Stimulated activated naive B cell treated with anti-CD40 and anti-IgM and Interleukin-4, amounts not matched to agents 10 μg/mL and 1 μg/mL and 100 μg/mL, for 72 hours (primary cell): Measurements from ENCODE around the gene TLCD3A.
A peak's percentile ranks its signal among the peaks of the same experiment; 100 is the strongest.
"Not testable (repeated sequence)": the region's sequence is repeated elsewhere in the genome, so short reads cannot be mapped to it uniquely, and the experiment has no call there.

Experiments used
- ATAC-seq, 2 donors: fragments of 150-1000 bp; cut with Tn5 transposase; replicated peaks; 2 replicates each; pipeline ENCODE4 v1.10.0; 2021; ENCODE audit warnings: moderate library complexity in 1 of 2
- DNase-seq: peaks from one replicate; pipeline ENCODE4 v3.0.0; 2021
- H3K27ac Mint-ChIP-seq: one replicate; pipeline ENCODE4 v1.8.0; 2022; ENCODE audit warnings: mild to moderate bottlenecking, mixed read lengths
- H3K27me3 Mint-ChIP-seq, 2 donors: one replicate each; pipeline ENCODE4 v1.8.0; 2022; ENCODE audit warnings: mixed read lengths in 2 of 2
- H3K36me3 Mint-ChIP-seq, 2 donors: one replicate each; pipeline ENCODE4 v1.8.0; 2022; ENCODE audit warnings: mixed read lengths in 2 of 2, mild to moderate bottlenecking in 1 of 2
- H3K4me1 Mint-ChIP-seq, 2 donors: one replicate each; pipeline ENCODE4 v1.8.0; 2022; ENCODE audit warnings: mixed read lengths in 2 of 2, mild to moderate bottlenecking in 1 of 2
- H3K4me3 Mint-ChIP-seq, 2 donors: one replicate each; pipeline ENCODE4 v1.8.0; 2022; ENCODE audit warnings: mild to moderate bottlenecking in 2 of 2, mixed read lengths in 2 of 2, moderate library complexity in 1 of 2
- H3K9me3 Mint-ChIP-seq, 2 donors: one replicate each; pipeline ENCODE4 v1.8.0; 2022; ENCODE audit warnings: mixed read lengths in 2 of 2, mild to moderate bottlenecking in 1 of 2

Gene TLCD3A

DNA sequence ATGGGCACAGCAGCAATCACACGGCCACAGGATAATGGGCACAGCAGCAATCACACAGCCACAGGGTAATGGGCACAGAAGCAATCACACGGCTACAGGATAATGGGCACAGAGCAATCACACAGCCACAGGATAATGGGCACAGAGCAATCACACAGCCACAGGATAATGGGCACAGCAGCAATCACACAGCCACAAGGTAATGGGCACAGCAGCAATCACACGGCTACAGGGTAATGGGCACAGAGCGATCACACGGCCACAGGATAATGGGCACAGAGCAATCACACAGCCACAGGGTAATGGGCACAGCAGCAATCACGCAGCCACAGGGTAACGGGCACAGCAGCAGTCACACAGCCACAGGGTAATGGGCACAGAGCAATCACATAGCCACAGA, 17.0 kb downstream of the TLCD3A start:
- H3K4me1 Mint-ChIP-seq, result peaks cover 34 to 45% of the 10 kb centered on the region in 2 donors
- H3K36me3 Mint-ChIP-seq, result peaks cover 30 to 56% of the 10 kb centered on the region in 2 donors
- not testable (repeated sequence) for H3K9me3 Mint-ChIP-seq, ATAC-seq, H3K27ac Mint-ChIP-seq, DNase-seq, H3K27me3 Mint-ChIP-seq
- peak overlapping the region; percentile 23 to 44 for H3K4me3 Mint-ChIP-seq

- Mint-ChIP-seq H3K4me1 (peaks cover 34 to 45% of the 10 kb centered on the region in 2 donors), H3K27ac (peak overlapping the region; percentile 100), H3K4me3 (peak overlapping the region; percentile 91 to 95), H3K9me3 (peaks cover 0 to 5% of the 10 kb centered on the region in 2 donors), H3K36me3 (peaks cover 22 to 53% of the 10 kb centered on the region in 2 donors), H3K27me3 (no peaks in the 10 kb centered on the region)
- DNase-seq, result no peak
- no peak for ATAC-seq
These were observed 18.1 kb downstream of the TLCD3A start for GRCh38 chr17:750431-751037.

DNA sequence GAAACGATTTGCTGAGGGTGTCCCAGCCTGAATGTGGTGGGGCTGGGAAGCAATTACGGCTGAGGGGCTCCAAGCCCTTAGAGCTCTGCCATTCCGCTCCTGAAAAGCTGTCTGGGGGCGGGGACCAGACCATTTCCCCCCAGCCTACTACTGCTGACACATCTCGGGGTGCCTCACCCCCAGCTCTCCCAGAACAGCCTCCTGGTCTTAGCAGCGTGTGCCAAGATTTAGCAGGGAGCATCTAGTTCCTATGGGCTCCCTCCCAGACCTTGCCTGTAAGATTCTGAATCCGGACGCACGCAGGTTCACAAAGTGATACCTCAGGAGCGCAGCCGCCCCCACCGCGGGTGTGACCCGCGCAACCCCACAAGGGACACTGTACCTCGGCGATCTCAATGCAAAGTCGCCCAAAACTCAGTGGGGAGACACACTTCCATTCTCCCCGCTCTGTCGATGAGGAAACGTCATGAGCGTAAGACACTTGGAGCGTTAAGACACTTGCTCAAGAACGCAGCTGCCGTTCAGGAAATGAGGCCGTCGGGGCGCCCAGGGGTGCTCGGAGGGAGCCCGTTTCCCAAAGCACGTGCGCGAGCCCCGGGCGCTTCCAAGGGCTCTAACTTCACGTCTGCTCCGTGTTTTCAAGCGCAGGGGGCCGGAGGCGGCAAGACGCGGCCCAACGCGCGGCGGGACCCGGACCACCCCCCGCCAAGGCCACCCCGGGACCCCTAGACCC, 19.0 kb downstream of the TLCD3A start:
- DNase-seq, result no peak
- Mint-ChIP-seq H3K4me1 (peaks cover 31 to 45% of the 10 kb centered on the region in 2 donors), H3K27ac (peak overlapping the region; percentile 100), H3K9me3 (peaks cover 0 to 5% of the 10 kb centered on the region in 2 donors), H3K4me3 (peak overlapping the region; percentile 91 to 95), H3K36me3 (peaks cover 23 to 59% of the 10 kb centered on the region in 2 donors), H3K27me3 (no peaks in the 10 kb centered on the region)
- ATAC-seq, result peak; percentile 57

DNA sequence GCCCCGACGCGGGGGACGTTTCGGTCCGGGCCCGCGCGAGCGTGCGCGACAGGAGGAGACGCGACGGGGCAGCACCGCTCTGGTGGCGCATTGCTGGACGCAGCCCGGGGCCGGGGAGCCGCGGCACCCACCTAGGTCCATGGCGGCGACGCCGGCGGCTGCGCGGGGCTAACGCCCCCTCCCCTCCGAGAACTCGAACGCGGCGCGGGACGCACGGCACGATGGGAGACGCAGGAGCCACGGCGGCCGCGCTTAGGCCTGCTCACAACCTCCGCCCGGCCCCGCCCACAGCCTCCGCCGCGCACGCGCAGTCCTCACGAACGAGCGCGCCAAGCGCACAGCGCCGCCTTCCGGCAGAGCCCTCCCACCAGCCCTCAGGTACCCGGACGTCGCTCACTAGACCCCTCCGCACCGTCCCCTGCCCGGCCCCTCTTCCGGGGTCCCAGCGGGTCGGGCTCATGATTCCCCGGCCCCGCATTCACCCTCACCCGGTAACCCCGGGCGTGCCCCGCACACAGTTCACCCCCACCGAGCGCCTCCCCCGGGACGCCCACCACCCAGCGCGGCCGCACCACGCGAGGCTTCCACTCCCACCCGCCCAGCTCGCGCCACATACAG, 19.7 kb downstream of the TLCD3A start, which contains the start of gene GEMIN4:
GEMIN4 (minus strand) TSS at position 263 of the 618 bp plus-strand sequence; CDS start at position 141, 122 bp downstream.
- peak; percentile 86 to 89 for ATAC-seq
- Mint-ChIP-seq H3K27me3 (no peaks in the 10 kb centered on the region), H3K4me3 (peak within 1 kb of the TSS; percentile 91 to 95), H3K27ac (peak within 1 kb of the TSS; percentile 100), H3K36me3 (peaks cover 17 to 60% of the 10 kb centered on the region in 2 donors), H3K9me3 (peaks cover 0 to 5% of the 10 kb centered on the region in 2 donors), H3K4me1 (peaks cover 31 to 45% of the 10 kb centered on the region in 2 donors)
- peak; percentile 96 for DNase-seq

DNA sequence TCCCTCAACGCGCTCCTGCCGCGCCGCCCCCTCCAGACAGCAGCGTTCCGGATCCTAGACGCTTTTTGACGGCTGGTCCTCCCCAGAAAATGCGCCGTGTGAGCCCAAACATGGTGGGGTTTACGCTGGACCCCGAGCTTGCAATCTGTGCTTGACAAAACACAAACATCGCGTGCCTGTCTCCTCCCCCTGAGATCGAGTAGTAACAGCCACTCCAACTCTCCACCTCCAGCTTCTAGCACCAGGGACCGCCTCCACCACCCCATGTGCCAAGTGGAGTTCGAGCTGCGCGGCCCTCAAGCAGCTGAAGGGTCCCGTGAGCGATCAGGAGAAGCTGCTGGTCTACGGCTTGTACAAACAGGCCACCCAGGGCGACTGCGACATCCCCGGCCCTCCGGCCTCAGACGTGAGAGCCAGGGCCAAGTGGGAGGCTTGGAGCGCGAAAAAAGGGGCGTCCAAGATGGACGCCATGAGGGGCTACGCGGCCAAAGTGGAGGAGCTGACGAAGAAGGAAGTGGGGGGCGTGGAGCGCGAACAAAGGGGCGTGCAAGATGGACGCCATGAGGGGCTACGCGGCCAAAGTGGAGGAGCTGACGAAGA, 20.3 kb downstream of the TLCD3A start:
- peak overlapping the region; percentile 100 for H3K27ac Mint-ChIP-seq
- peaks cover 18 to 58% of the 10 kb centered on the region in 2 donors for H3K36me3 Mint-ChIP-seq
- DNase-seq, result no peak
- no peaks in the 10 kb centered on the region for H3K27me3 Mint-ChIP-seq
- H3K4me3 Mint-ChIP-seq, result peak overlapping the region; percentile 91 to 95
- ATAC-seq, result peak; percentile 44 to 48
- H3K4me1 Mint-ChIP-seq, result peaks cover 31 to 45% of the 10 kb centered on the region in 2 donors
- peaks cover 0 to 5% of the 10 kb centered on the region in 2 donors for H3K9me3 Mint-ChIP-seq

- Mint-ChIP-seq H3K4me1 (peaks cover 29 to 38% of the 10 kb centered on the region in 2 donors), H3K27me3 (no peaks in the 10 kb centered on the region), H3K9me3 (peaks cover 0 to 5% of the 10 kb centered on the region in 2 donors), H3K27ac (peak overlapping the region; percentile 49), H3K36me3 (peaks cover 14 to 51% of the 10 kb centered on the region in 2 donors), H3K4me3 (peak overlapping the region; percentile 32 to 48)
- DNase-seq (no peak), ATAC-seq (no peak)
These were observed 21.0 kb downstream of the TLCD3A start for GRCh38 chr17:753418-753817.

DNA sequence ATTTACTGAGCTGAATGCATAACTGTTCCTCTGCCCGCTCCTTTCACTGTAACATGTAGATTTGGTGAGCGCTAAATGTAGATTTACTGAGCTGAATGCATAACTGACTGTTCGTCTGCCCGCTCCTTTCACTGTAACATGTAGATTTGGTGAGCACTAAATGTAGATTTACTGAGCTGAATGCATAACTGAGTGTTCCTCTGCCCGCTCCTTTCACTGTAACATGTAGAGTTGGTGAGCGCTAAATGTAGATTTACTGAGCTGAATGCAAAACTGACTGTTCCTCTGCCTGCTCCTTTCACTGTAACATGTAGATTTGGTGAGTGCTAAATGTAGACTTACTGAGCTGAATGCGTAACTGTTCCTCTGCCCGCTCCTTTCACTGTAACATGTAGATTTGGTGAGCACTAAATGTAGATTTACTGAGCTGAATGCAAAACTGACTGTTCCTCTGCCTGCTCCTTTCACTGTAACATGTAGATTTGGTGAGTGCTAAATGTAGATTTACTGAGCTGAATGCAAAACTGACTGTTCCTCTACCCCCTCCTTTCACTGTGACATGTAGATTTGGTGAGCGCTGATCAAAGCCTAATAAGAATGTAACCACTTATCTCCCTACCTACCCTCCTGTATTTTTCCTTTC, 23.0 kb downstream of the TLCD3A start:
- not testable (repeated sequence) for H3K27ac Mint-ChIP-seq, H3K4me3 Mint-ChIP-seq, ATAC-seq, H3K27me3 Mint-ChIP-seq, DNase-seq, H3K9me3 Mint-ChIP-seq
- Mint-ChIP-seq H3K36me3 (peaks cover 13 to 45% of the 10 kb centered on the region in 2 donors), H3K4me1 (peaks cover 16 to 21% of the 10 kb centered on the region in 2 donors)

GRCh38 chr17:756010-756567, 23.7 kb downstream of the TLCD3A start:
- not testable (repeated sequence) for H3K4me3 Mint-ChIP-seq, DNase-seq, H3K9me3 Mint-ChIP-seq, ATAC-seq, H3K27me3 Mint-ChIP-seq
- H3K4me1 Mint-ChIP-seq, result peaks cover 10 to 15% of the 10 kb centered on the region in 2 donors
- H3K27ac Mint-ChIP-seq, result peak overlapping the region; percentile 70
- peaks cover 16 to 49% of the 10 kb centered on the region in 2 donors for H3K36me3 Mint-ChIP-seq

GRCh38 chr17:759964-760363, 27.6 kb downstream of the TLCD3A start:
- no peak for ATAC-seq
- no peak overlapping the region for H3K27ac Mint-ChIP-seq
- DNase-seq, result no peak
- H3K27me3 Mint-ChIP-seq, result no peaks in the 10 kb centered on the region
- H3K4me3 Mint-ChIP-seq, result no peak overlapping the region
- peaks cover 29 to 58% of the 10 kb centered on the region in 2 donors for H3K36me3 Mint-ChIP-seq
- no peaks in the 10 kb centered on the region for H3K4me1 Mint-ChIP-seq
- H3K9me3 Mint-ChIP-seq, result no peaks in the 10 kb centered on the region

GRCh38 chr17:760371-760770, 28.0 kb downstream of the TLCD3A start:
- Mint-ChIP-seq H3K4me3 (no peak overlapping the region), H3K36me3 (peaks cover 33 to 58% of the 10 kb centered on the region in 2 donors), H3K4me1 (peaks cover 0 to 2% of the 10 kb centered on the region in 2 donors), H3K9me3 (no peaks in the 10 kb centered on the region), H3K27me3 (no peaks in the 10 kb centered on the region), H3K27ac (no peak overlapping the region)
- no peak for DNase-seq
- ATAC-seq, result no peak

DNA sequence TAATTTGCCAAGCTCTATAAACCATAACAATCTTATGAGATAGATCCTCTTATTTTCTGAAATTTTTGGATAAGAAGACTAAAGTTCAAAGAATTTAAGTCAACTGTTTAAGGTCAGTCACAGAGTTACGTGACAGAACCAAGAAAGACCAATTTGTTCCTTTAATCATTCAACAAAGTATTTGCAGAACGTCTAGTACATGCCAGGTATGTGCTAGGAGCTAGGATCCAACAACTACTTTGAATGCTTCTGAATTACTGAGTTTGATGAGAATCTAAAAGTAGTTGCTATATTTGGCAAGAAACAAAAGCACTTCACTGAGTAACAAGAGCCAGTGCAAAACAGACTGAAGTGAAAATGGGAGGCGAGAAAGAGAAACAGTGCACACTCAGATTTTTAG, 34.7 kb downstream of the TLCD3A start:
- Mint-ChIP-seq H3K36me3 (peaks cover 45 to 61% of the 10 kb centered on the region in 2 donors), H3K27me3 (no peaks in the 10 kb centered on the region), H3K27ac (no peak overlapping the region), H3K4me3 (no peak overlapping the region), H3K4me1 (peaks cover under 1 to 2% of the 10 kb centered on the region in 2 donors), H3K9me3 (no peaks in the 10 kb centered on the region)
- ATAC-seq (no peak), DNase-seq (no peak)

- Mint-ChIP-seq H3K4me3 (no peak overlapping the region), H3K36me3 (peaks cover 67 to 81% of the 10 kb centered on the region in 2 donors), H3K27me3 (no peaks in the 10 kb centered on the region), H3K4me1 (peaks cover 18 to 38% of the 10 kb centered on the region in 2 donors), H3K9me3 (no peaks in the 10 kb centered on the region), H3K27ac (no peak overlapping the region)
- ATAC-seq (no peak), DNase-seq (no peak)
These were observed 40.6 kb downstream of the TLCD3A start for GRCh38 chr17:773016-773415.

DNA sequence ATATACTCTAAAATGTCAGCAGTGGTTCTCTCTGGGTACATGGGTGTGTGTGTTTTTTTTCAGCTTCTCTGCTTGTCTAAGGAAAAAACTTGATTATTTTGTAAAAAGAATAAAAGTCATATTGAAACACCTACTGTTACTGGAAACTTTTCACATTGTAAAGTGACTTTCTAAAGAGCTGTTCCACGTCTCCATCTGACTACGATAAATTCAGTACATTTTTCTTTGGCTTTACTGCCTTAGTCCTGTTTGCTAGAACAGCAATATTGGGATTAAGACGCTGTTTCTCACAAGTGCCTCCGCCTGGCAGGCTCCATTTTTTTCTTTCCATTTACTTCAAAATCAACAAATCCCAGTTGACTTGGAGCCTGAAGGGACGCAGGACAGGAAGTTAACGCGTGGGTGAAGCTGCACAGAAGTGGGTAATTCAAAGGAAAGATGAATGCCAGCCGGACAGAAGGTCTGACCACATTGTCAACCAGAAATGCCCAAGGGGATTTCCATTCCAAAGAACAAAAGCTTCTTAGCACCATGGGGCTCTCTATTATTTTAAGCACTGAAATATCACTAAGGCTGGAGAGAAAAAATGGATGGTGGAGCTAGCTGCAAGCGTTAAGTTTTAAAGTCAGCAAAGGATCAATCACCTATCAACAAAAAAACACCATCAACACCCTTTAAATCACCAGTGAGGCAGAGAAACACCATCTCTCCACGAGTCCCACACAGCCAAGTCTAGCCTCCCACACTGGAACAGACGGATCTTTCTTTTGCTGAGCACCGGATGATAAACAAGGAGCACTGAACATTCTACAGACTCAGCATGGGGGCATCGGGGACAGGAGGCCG, 41.3 kb downstream of the TLCD3A start:
- H3K27ac Mint-ChIP-seq, result peak overlapping the region; percentile 93
- H3K27me3 Mint-ChIP-seq, result no peaks in the 10 kb centered on the region
- H3K36me3 Mint-ChIP-seq, result peaks cover 70 to 83% of the 10 kb centered on the region in 2 donors
- DNase-seq (peak; percentile 43), ATAC-seq (peak; percentile 94 to 95)
- peak overlapping the region; percentile 71 to 73 for H3K4me3 Mint-ChIP-seq
- H3K4me1 Mint-ChIP-seq, result peaks cover 18 to 38% of the 10 kb centered on the region in 2 donors
- no peaks in the 10 kb centered on the region for H3K9me3 Mint-ChIP-seq
